KG1 (cell line): ENCODE measurements around the gene CDH23.

Source experiments
- DNase-seq: peaks from one replicate; lab custom pipeline; 2025; lab: John Stamatoyannopoulos, UW

Gene CDH23

DNA sequence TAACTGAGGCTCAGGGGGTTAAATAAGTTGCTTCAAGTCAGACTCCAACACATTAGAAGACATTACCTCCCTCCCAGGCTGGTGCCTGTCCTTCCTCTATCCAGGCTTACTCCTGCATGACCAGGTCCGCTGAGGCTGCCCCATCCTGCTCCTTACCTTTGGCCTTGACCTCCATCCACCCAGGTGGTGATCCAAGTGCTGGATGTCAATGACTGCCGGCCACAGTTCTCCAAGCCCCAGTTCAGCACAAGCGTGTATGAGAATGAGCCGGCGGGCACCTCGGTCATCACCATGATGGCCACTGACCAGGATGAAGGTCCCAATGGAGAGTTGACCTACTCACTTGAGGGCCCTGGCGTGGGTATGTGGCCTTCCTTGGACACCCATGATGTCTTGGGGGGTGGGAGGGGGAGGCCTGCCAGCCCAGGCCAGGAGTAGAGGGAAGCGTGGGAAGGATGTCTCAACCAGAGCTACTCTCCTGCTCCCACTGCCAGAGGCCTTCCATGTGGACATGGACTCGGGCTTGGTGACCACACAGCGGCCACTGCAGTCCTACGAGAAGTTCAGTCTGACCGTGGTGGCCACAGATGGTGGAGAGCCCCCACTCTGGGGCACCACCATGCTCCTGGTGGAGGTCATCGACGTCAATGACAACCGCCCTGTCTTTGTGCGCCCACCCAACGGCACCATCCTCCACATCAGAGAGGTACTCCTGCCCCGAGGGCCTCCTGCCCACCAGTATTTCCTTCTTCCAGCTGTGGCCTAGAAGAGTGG is 406.2 kb downstream of the CDH23 start:
- no peak for DNase-seq

DNA sequence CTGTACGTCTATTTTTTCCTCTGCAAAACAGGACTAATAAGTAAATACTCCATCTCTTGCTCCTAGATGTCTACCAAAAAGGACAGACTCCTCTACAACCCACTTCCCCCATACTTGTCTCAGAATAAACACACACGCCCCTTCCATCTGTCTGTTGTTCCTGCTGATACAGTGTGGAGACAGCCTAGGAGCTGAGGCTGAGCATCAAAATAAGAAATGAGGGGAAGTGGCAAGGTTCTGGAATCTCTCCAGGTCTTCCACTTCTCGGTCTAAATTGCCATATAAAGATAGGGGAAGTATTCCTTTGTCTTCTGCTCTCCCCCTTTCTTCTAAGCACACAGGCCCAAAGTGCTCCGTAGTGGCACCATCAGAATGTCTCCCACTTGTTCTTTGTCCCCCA is 407.4 kb downstream of the CDH23 start:
- peak; percentile 53 for DNase-seq

DNA sequence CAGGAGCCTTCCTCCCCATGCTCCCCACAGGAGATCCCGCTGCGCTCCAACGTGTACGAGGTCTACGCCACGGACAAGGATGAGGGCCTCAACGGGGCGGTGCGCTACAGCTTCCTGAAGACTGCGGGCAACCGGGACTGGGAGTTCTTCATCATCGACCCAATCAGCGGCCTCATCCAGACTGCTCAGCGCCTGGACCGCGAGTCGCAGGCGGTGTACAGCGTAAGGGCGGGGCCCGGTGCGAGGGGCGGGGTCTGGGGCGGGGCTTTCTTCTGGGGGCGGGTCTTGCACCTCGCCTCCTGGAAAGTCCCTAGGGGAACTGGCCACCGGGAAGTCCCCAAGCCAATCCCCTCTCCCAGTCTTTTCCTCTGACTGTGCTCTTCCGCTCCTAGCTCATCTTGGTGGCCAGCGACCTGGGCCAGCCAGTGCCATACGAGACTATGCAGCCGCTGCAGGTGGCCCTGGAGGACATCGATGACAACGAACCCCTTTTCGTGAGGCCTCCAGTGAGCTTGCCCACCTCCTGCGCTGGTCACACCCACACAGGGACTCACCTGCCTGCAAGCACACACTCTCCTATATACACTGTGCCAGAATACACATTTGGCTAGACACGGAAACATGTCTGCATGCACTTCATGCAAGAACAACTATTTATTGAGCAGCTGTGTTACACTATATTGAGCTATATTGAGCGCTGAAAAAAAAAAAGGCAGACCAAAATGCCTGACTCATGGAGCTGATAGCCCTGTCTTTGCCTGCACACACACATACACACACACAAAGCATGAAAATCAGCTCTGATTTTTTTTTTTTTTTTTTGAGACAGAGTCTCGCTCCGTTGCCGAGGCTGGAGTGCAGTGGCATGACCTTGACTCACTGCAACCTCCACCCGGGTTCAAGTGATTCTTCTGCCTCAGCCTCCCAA is 409.3 kb downstream of the CDH23 start:
- no peak for DNase-seq

DNA sequence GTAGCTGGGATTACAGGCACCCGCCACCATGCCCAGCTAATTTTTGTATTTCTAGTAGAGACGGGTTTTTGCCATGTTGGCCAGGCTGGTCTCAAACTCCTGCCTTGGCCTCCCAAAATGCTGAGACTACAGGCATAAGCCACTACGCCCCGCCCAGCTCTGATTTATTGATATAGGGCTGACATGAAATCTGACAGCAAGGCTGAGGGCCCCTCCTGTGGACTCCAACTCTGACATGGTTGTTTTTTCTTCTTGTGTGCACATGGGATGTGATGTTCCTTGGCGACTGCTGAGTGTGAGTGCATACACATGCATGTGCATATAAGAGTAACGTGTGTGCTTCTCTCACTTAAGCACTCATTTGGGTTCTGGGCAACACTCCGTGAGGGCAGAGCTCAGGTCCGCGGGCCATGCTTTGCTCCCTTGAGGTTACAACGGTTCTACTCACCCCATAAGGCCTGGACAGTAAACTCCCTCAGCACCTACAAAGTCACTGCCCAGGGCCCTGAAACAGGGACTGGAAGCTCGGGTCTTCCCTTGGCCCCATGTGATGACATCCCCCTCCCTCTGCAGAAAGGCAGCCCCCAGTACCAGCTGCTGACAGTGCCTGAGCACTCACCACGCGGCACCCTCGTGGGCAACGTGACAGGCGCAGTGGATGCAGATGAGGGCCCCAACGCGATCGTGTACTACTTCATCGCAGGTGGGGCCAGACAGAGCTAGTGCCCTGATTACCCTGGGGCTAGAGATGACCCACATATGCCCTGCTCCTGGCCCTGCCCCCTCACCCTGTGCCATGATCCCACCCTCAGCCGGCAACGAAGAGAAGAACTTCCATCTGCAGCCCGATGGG is 410.2 kb downstream of the CDH23 start:
- DNase-seq, result no peak

DNA sequence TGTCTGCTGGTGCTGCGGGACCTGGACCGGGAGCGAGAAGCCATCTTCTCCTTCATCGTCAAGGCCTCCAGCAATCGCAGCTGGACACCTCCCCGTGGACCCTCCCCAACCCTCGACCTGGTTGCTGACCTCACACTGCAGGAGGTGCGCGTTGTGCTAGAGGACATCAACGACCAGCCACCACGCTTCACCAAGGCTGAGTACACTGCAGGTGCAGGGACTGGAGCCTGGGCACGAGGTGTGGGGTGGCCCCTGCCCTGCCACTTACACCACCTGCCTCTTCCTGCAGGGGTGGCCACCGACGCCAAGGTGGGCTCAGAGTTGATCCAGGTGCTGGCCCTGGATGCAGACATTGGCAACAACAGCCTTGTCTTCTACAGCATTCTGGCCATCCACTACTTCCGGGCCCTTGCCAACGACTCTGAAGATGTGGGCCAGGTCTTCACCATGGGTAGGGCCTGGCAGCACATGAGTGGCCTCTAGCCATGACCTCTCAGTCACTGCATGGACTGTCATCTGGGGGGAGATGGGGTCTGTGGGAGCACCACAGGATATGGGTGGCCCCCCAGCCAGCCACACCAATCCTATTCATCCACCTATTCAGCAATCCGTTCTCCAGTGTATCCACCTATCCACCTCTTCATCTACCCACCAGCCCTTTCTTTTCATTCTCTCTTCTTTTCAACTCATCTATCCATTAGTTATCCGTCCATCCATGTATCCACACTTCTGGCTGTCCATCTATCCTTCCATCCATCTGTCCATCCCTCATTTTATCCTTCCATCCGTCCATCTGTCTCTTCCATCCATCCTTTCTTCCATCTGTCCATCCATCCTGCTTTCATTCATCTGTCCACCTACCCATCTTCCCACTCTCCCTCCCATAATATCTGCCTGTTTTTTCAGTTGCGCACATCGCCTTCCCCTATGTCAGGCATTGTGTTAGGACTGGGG is 411.1 kb downstream of the CDH23 start:
- no peak for DNase-seq

DNA sequence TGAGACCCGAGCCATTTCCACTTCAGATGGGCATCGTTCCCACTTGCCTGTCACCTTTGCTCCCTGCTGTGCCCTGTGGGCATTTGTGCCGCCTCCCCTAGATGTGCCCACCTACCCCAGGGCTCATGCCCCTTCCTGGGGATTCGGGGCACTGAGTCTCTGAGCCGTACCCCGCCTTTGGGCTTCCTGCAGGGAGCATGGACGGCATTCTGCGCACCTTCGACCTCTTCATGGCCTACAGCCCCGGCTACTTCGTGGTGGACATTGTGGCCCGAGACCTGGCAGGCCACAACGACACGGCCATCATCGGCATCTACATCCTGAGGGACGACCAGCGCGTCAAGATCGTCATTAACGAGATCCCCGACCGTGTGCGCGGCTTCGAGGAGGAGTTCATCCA is 412.9 kb downstream of the CDH23 start:
- DNase-seq, result no peak

DNA sequence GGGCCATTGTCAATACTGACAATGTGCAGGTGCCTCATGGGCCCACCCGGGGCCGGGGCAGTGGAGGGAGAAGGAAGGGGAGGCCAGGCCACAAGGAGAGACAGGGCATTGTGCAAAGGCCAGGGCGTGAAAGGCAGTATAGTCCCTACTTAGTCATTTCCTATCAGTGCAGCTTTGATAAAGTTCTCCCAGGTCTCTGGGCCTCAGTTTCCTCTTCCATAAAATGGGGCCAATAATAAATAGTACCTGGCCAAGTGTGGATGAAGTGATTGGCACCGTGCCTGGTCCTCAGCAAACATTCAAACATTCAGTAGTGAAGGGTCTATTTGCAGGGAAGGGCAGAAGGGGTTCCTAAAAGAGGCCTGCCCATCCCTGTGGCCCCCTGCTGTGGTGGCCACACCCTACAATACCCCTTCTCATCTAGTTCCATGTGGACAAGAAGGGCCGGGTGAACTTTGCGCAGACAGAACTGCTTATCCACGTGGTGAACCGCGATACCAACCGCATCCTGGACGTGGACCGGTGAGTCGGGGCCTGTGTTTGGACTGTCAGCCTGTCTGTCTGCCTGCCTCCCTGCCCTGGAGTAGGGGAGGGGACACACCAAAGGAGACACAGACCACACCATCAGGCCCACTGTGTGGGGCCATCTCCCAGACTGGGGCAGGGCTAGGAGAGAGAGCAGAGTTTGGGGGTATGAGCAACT is 413.5 kb downstream of the CDH23 start:
- DNase-seq, result no peak

DNA sequence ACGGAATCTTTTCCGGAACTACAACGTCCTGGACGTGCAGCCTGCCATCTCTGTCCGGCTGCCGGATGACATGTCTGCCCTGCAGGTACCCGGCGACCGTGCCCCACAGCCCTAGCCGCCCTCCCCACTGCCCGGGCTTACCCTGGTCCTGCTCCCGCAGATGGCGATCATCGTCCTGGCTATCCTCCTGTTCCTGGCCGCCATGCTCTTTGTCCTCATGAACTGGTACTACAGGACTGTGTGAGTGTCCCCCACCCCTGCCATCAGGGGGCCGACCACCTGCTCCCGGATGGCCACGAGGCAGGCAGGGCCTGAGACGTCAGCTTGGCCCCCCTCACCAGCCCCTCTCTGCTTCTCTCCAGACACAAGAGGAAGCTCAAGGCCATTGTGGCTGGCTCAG is 414.6 kb downstream of the CDH23 start:
- no peak for DNase-seq

DNA sequence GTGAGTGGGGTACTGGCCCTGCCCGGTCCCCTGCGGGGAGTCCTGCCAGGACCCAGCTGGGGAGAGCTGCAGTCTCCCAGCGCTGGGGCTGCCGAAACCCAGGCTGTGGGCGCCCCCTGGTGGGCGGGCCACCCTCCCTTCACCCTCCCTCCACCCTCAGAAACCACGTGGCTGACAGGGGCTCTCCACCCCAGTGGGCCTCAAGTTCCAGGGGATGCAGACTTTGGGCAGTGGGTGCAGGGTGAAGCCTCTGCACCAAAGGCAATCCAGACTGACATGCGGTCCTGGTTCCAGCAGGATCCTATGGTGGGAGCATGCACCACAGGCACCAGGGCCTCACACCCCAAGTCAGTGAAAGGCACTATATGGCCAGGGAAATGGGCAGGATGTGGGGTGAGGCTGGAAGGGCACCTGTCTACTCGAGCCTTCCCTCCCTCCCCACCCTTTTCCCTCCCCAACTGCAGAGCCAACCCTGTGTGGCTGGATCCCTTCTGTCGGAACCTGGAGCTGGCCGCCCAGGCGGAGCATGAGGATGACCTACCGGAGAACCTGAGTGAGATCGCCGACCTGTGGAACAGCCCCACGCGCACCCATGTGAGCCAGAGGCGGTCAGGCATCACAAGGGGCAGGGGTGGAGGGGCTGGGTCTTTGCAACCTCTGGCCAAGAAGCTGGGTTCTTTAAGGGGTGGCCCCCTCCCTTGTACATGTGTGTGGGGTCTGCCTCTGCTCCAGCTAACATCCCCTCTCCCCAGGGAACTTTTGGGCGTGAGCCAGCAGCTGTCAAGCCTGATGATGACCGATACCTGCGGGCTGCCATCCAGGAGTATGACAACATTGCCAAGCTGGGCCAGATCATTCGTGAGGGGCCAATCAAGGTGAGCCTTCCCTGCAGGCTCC is 415.5 kb downstream of the CDH23 start:
- peak; percentile 71 for DNase-seq

DNA sequence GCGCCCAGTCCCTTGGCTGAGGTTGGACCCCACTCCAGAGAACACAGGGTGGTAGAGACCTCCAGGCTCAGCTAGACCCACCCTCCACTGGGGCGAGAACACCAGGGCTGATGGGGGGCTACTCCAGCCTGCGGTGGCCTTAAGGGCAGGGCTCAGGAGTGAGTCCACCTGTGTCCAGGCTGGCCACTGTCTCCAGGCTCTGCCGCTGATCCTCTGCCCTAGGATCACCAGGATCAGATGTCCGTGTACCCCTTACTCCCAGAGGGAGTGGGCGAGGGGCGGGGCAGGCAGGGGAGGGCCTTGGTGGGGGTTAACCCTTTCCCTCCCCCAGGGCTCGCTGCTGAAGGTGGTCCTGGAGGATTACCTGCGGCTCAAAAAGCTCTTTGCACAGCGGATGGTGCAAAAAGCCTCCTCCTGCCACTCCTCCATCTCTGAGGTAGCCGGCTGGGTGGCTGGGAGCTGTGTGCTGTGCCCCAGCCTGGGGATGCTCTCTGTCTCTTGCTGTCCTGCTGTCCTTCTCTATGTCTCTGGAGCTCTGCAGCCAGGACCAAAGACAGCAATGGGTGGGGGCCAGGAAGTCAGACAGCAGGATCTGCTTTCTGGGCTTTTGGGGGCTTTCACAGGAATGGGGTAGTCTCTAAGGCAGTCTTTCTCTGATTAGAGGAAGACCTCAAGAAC is 416.3 kb downstream of the CDH23 start:
- DNase-seq, result no peak

DNA sequence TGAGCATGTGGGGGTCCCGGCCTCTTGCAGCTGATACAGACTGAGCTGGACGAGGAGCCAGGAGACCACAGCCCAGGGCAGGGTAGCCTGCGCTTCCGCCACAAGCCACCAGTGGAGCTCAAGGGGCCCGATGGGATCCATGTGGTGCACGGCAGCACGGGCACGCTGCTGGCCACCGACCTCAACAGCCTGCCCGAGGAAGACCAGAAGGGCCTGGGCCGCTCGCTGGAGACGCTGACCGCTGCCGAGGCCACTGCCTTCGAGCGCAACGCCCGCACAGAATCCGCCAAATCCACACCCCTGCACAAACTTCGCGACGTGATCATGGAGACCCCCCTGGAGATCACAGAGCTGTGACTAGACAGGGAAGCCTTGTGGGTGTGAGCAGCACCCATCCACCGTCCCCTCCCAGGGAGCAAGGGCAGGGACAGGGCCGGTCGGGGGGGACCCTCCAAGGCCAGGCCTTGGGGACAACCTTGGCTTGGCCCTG is 418.2 kb downstream of the CDH23 start:
- no peak for DNase-seq

DNA sequence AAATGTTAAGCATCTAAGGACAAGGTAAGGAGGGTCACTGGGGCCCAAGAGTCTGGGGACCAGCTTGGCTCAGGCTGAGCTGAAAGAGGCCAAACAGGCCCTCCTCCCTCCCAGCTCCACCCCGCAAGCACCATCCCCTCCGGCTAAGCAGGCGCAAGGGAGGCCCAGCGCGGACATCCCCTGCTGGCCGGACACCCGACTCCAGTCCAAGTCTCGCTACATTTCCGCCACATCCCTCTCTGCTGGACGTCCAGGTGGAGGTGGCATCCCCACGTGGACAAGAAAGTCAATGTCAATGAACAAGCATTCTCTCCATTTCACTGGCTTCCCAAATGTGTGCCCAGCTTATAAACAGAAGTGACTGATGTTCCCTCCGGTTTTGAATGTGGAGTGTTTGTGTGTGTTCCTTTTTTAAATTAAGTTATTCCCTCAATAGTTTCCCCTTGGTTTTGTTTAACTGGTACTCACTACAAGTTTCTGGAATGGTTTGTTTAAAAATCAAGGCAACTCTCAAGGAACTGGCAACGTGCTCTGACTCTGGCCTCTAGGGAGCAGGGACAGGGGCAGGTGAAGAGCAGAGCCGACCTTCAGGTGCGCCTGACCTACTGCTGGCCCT is 418.9 kb downstream of the CDH23 start:
- DNase-seq, result no peak

DNA sequence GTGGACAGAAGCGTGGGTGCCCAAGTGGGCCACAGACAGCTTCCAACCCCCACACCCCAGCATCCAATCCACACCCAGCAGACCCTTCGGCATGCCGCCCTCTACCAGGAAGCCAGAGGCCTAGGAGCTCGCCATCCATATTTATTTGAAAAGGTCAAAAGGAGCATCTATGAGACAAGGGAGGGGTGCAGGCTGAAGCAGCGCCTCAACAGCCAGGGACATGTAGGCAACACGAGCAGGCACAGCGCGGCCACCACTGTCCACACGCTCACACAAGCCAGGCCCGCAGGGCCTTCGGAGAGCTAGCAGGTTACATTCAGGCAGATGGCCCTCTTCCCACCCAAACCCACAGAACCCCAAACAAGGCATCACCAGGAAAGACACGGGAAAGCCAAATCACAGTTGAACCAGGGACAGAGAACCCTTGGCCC is 419.7 kb downstream of the CDH23 start:
- no peak for DNase-seq

DNA sequence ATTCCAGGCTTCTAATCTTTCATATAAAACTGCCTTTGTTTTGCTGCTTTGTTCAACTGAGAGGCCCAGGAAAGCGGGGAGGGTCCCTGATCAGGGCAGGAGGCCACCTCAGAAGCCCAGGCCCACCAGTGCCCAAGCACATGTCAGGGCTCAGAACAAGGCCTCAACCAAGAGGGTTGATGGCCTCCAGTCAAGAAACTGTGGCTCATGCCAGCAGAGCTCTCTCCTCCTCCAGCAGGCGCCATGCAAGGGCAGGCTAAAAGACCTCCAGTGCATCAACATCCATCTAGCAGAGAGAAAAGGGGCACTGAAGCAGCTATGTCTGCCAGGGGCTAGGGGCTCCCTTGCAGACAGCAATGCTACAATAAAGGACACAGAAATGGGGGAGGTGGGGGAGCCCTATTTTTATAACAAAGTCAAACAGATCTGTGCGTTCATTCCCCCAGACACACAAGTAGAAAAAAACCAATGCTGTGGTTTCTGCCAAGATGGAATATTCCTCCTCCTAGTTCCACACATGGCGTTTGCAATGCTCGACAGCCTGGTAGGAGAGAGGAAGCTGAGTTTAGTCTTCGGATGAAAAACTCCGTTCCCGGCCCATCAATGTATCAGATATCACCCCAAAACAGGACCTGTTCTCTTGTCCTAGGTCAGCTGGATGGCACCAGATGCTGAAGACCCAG is 420.4 kb downstream of the CDH23 start:
- no peak for DNase-seq

DNA sequence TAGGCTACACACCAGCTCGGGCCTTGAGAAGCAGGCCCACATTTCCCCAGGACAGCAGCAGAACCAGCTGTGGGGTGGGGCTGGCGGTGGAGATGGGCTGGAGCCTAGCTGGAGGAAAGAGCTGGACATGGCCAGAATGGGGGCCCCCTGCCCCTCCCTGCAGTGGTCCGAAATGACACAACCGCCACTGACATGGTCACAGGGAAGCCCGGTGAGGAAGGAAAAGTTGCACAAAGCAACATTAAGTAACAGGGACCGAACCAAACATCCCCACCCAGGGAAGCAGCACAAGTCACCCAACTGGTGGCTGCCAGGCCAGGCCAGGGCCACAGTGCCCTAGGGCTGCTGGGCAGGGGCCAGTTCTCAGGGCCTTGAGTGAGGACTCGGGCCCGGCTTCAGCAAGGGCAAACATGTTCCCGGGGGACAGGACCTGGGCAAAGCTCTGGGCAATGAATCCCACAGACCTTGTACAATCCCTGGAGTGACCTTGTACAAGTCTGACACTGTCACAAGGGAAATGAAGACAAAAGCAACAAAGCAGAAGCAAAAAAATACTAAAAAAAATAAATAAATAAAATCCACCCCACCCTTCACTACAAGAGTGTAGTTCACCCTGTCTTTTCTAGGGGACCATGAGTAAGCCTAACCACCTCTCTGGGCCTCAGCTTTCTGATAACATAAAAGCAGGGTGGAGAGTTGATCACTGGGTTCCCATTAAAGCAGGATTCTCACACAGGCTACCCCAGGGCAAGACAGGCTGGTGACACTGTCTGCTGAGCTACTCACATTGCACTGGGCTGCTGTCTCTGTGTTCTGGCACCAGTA is 421.3 kb downstream of the CDH23 start:
- DNase-seq, result no peak

DNA sequence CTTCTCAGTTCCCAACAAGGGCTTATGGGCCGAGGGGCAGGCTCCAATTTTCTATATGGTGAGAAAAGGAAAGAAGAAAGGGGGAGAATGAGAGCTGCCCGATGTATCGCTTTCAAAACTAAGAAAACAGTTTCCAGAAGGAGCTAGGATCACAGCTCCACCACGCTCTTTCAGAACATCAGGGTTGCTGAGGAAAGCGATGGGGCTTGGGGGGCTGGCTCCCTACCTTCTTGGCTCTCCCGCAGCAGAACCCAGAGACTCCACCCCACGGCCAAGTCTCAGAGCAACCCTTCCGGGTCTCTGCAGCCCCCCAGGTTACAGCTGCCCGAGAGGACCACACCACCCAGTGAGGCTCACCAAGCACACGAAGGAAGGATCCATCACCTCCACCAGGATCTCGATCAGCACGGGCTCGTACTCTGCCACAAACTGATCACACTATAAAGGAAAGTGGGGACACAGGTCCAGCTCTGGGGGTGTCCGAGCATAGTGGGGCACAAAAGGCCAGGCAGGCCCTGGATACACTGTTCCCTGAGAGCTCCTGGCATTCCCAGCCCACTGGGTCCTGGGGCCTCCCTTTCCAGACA is 422.0 kb downstream of the CDH23 start:
- no peak for DNase-seq
